Measurements from ENCODE around the gene YJEFN3. TPM values are rescaled to one million over a fixed set of nuclear protein-coding genes. Genes with fewer than 3 reads are reported as not detected.
A peak's percentile ranks its signal among the peaks of the same experiment; 100 is the strongest.

Gene YJEFN3
- polyA plus RNA-seq (2011; rRNA removed) (1.2 and 1.4 TPM in 2 replicates), polyA minus RNA-seq (2011; rRNA and poly(A)+ RNA removed) (0.28 and 0.56 TPM in 2 replicates)

- H3K27me3 ChIP-seq (ENCODE audit: control insufficient read depth, insufficient read depth, low read length) = no peaks in the 10 kb centered on the region
- no peak for DNase-seq (ENCODE audit: low read depth, low spot score)
- H3K27ac ChIP-seq (ENCODE audit: low read depth, low read length) = no peak within 1 kb of the TSS
- CTCF ChIA-PET = interaction anchor here (5.0 kb wide), 1 partner anchor 116 kb away, joined by 94 read pairs; the partner anchor contains the start of gene GMIP
- TF ChIP-seq, protein P1, sequence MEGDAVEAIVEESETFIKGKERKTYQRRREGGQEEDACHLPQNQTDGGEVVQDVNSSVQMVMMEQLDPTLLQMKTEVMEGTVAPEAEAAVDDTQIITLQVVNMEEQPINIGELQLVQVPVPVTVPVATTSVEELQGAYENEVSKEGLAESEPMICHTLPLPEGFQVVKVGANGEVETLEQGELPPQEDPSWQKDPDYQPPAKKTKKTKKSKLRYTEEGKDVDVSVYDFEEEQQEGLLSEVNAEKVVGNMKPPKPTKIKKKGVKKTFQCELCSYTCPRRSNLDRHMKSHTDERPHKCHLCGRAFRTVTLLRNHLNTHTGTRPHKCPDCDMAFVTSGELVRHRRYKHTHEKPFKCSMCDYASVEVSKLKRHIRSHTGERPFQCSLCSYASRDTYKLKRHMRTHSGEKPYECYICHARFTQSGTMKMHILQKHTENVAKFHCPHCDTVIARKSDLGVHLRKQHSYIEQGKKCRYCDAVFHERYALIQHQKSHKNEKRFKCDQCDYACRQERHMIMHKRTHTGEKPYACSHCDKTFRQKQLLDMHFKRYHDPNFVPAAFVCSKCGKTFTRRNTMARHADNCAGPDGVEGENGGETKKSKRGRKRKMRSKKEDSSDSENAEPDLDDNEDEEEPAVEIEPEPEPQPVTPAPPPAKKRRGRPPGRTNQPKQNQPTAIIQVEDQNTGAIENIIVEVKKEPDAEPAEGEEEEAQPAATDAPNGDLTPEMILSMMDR (IDR thresholded peaks at IDR 0.05; ENCODE audit: low read depth, low read length) = no peak
- H3K9me3 ChIP-seq (ENCODE audit: control insufficient read depth, insufficient read depth, low read length) = no peaks in the 10 kb centered on the region; the same call in 1 of the 2 replicates
- POLR2A ChIA-PET = interaction anchor here (0.5 to 0.8 kb wide), 2 partner anchors 24 to 371 kb away, joined by 3 to 4 read pairs; no protein-coding TSS in a partner anchor
- H3K4me3 ChIP-seq (ENCODE audit: low read depth, low read length) = no peak within 1 kb of the TSS
Measured at GRCh38 chr19:19528721-19529490, at the start of gene YJEFN3. Gene YJEFN3, plus strand, starts transcription at chr19:19528911. Its CDS starts 22 bp downstream, at chr19:19528933.

- H3K4me3 ChIP-seq (ENCODE audit: low read depth, low read length) = no peak overlapping the region
Measured at GRCh38 chr19:19480688-19481087, 48.0 kb upstream of the YJEFN3 start.

GRCh38 chr19:19482809-19483596 lies 45.7 kb upstream of the YJEFN3 start:
- TF ChIP-seq, protein P1 (IDR thresholded peaks at IDR 0.05; ENCODE audit: low read depth, low read length) = no peak
- peak overlapping the region; percentile 48 for H3K27ac ChIP-seq (ENCODE audit: low read depth, low read length)
- no peak overlapping the region for H3K4me3 ChIP-seq (ENCODE audit: low read depth, low read length)
- ChIA-PET POLR2A (no interaction called here), CTCF (interaction anchor here (1.2 to 3.5 kb wide), 3 partner anchors 7 to 141 kb away, joined by 3 to 14 read pairs (median 4); no protein-coding TSS in a partner anchor)
- no peaks in the 10 kb centered on the region for H3K9me3 ChIP-seq (ENCODE audit: control insufficient read depth, insufficient read depth, low read length)
- H3K27me3 ChIP-seq (ENCODE audit: control insufficient read depth, insufficient read depth, low read length) = no peaks in the 10 kb centered on the region
- DNase-seq (ENCODE audit: low read depth, low spot score) = no peak

More at GRCh38 chr19:19480688-19481087, 48.0 kb upstream of the YJEFN3 start:
- ChIA-PET CTCF (interaction anchor here (3.5 kb wide), 1 partner anchor 10 kb away, joined by 14 read pairs; no protein-coding TSS in a partner anchor), POLR2A (no interaction called here)
- H3K27ac ChIP-seq (ENCODE audit: low read depth, low read length) = no peak overlapping the region
- no peak for DNase-seq (ENCODE audit: low read depth, low spot score)
- TF ChIP-seq, protein P1 (IDR thresholded peaks at IDR 0.05; ENCODE audit: low read depth, low read length) = no peak
- H3K27me3 ChIP-seq (ENCODE audit: control insufficient read depth, insufficient read depth, low read length) = no peaks in the 10 kb centered on the region
- no peaks in the 10 kb centered on the region for H3K9me3 ChIP-seq (ENCODE audit: control insufficient read depth, insufficient read depth, low read length)

GRCh38 chr19:19485161-19485997 lies 43.3 kb upstream of the YJEFN3 start:
- no peaks in the 10 kb centered on the region for H3K9me3 ChIP-seq (ENCODE audit: control insufficient read depth, insufficient read depth, low read length)
- H3K27ac ChIP-seq (ENCODE audit: low read depth, low read length) = peak overlapping the region; percentile 80
- no peak overlapping the region for H3K4me3 ChIP-seq (ENCODE audit: low read depth, low read length)
- H3K27me3 ChIP-seq (ENCODE audit: control insufficient read depth, insufficient read depth, low read length) = no peaks in the 10 kb centered on the region
- DNase-seq (ENCODE audit: low read depth, low spot score) = no peak
- CTCF ChIA-PET = no interaction called here
- POLR2A ChIA-PET = interaction anchor here (1.0 to 1.3 kb wide), 3 partner anchors 21 to 80 kb away, joined by 3 to 4 read pairs (median 3); partner anchors contain the start of gene GATAD2A
- TF ChIP-seq, protein P1 (IDR thresholded peaks at IDR 0.05; ENCODE audit: low read depth, low read length) = no peak

All from AG04450 (cell line).